ENCODE data around the gene LGALS7.

DNA sequence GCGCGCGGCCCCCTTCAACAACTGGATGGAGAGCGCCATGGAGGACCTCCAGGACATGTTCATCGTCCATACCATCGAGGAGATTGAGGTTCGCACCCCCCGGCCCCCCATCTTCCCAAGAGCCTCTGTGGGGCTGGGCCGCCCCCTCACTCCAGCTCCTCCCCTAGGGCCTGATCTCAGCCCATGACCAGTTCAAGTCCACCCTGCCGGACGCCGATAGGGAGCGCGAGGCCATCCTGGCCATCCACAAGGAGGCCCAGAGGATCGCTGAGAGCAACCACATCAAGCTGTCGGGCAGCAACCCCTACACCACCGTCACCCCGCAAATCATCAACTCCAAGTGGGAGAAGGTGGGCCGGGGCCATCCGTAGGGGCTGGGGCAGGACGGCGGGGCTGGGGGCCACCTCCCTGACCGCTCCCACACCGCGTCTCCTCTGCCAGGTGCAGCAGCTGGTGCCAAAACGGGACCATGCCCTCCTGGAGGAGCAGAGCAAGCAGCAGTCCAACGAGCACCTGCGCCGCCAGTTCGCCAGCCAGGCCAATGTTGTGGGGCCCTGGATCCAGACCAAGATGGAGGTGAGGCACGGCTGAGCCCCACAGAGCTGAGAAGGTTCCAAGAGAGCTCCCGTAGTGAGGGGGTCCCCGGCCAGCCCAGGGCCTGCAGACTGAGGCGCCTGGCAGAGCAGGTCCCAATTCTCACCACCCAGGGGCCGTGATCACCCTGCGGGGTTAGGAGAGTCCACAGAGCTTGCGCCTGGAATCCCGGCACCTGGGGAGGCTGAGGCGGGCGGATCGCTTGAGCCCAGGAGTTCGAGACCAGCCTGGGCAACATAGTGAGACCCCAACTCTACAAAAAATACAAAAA is 49.1 kb downstream of the LGALS7 start:
- TF ChIP-seq, protein P1, sequence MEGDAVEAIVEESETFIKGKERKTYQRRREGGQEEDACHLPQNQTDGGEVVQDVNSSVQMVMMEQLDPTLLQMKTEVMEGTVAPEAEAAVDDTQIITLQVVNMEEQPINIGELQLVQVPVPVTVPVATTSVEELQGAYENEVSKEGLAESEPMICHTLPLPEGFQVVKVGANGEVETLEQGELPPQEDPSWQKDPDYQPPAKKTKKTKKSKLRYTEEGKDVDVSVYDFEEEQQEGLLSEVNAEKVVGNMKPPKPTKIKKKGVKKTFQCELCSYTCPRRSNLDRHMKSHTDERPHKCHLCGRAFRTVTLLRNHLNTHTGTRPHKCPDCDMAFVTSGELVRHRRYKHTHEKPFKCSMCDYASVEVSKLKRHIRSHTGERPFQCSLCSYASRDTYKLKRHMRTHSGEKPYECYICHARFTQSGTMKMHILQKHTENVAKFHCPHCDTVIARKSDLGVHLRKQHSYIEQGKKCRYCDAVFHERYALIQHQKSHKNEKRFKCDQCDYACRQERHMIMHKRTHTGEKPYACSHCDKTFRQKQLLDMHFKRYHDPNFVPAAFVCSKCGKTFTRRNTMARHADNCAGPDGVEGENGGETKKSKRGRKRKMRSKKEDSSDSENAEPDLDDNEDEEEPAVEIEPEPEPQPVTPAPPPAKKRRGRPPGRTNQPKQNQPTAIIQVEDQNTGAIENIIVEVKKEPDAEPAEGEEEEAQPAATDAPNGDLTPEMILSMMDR (IDR thresholded peaks at IDR 0.05) = no peak
- peak; percentile 12 for TF ChIP-seq POLR2AphosphoS5 (IDR thresholded peaks at IDR 0.05; ENCODE audit: low read depth, low read length)
